ENCODE measurements around the gene FRMD4B.

The FRMD4B gene

DNA sequence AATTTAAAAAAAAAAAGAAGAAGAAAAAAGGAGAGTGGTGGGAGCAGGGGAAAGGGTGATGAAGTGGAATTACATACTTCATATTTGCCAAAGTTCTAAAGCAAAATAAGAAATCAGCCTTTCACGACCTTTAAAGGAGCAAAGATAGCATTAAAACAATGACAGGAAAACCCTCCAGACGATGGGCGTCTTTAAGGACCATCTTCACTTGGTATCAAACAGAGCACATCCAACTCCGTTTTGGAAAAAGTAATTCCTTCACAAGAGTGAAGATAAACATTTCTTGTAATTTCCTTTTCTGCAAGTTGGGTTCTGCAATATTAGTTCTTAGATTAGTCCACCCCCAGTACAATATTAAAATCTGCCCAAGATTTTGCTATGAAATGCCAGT lies 32.8 kb downstream of the FRMD4B start:
- Histone ChIP-seq H3K27me3 (ENCODE audit: insufficient read depth, low read depth) (no peaks in the 10 kb centered on the region), H3K79me2 (ENCODE audit: insufficient read depth, low read depth) (no peaks in the 10 kb centered on the region), H3K36me3 (ENCODE audit: insufficient read depth) (no peaks in the 10 kb centered on the region), H3K4me3 (IDR thresholded peaks at IDR 0.05; ENCODE audit: insufficient read depth, low read depth, low read length) (no peak overlapping the region), H4K20me1 (ENCODE audit: insufficient read depth) (no peaks in the 10 kb centered on the region), H2AFZ (ENCODE audit: low read depth) (no peak overlapping the region), H3K27ac (no peak overlapping the region), H3K4me2 (no peak overlapping the region), H3K4me1 (ENCODE audit: low read depth, poor library complexity, severe bottlenecking) (peaks cover 9% of the 10 kb centered on the region), H3K9ac (no peak overlapping the region)
- TF ChIP-seq, protein P1, sequence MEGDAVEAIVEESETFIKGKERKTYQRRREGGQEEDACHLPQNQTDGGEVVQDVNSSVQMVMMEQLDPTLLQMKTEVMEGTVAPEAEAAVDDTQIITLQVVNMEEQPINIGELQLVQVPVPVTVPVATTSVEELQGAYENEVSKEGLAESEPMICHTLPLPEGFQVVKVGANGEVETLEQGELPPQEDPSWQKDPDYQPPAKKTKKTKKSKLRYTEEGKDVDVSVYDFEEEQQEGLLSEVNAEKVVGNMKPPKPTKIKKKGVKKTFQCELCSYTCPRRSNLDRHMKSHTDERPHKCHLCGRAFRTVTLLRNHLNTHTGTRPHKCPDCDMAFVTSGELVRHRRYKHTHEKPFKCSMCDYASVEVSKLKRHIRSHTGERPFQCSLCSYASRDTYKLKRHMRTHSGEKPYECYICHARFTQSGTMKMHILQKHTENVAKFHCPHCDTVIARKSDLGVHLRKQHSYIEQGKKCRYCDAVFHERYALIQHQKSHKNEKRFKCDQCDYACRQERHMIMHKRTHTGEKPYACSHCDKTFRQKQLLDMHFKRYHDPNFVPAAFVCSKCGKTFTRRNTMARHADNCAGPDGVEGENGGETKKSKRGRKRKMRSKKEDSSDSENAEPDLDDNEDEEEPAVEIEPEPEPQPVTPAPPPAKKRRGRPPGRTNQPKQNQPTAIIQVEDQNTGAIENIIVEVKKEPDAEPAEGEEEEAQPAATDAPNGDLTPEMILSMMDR (conservative IDR thresholded peaks at IDR 0.05; ENCODE audit: low read depth, low read length) = no peak

DNA sequence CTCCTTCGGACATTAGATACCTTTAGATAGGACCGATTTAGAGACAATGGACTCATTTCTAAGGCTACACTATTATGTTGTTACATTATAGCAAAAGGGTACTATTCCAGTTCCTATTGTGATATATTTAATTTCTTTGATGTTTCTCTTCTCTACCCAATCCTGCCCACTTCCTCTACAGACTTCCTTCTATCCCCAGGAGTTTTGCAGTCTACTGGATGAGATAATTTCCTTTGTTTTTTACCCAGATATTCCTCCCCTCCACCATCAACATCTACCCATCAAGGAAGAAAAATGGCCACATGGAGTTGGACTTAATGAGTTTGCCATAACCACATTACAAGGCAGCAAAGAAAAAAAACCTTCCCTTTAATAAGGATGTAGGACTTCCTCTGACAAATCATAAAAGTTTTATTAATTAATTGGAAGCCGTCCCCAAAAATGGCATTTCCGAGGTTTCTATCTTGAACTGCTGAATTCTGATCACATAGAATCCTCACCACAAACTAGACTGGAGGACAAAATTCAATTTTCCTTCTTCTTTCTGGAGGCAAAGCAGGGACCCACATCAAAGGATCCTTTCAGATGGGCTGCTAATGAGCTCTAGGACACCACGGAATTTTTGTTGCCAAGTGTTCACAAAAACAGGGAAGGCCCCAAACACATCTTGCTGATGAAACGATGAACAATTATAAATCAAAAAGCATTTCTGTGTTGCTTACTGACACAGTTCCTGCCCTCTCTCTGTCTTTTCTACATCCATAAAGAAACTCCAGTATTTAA lies 33.4 kb downstream of the FRMD4B start:
- TF ChIP-seq, protein P1 (conservative IDR thresholded peaks at IDR 0.05; ENCODE audit: low read depth, low read length) = no peak
- no peak overlapping the region for H3K4me2 ChIP-seq
- H3K27ac ChIP-seq = no peak overlapping the region

DNA sequence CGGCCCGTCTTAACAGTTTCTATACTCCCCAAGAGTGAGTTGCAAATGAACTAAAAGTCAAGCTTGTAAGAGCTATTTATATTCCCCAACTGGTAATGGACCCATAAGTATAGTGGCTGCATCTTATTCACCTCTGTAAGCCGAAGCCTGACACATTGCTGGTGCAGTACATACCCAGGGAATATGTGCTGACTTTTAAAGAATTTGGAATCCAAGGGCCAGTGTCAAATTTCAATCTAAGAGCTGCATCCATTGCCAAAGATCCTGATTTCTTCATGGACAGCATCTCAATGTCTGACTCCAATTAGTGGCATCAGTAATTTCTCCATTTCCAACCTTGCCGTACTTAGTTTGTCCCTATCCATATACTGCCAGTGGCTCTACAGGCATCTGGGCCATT lies 42.0 kb downstream of the FRMD4B start:
- Histone ChIP-seq H3K27ac (no peak overlapping the region), H3K4me1 (ENCODE audit: low read depth, poor library complexity, severe bottlenecking) (no peaks in the 10 kb centered on the region), H3K79me2 (ENCODE audit: insufficient read depth, low read depth) (no peaks in the 10 kb centered on the region), H3K9ac (no peak overlapping the region), H4K20me1 (ENCODE audit: insufficient read depth) (no peaks in the 10 kb centered on the region), H3K4me3 (IDR thresholded peaks at IDR 0.05; ENCODE audit: insufficient read depth, low read depth, low read length) (no peak overlapping the region), H3K36me3 (ENCODE audit: insufficient read depth) (no peaks in the 10 kb centered on the region), H2AFZ (ENCODE audit: low read depth) (no peak overlapping the region), H3K4me2 (no peak overlapping the region), H3K27me3 (ENCODE audit: insufficient read depth, low read depth) (no peaks in the 10 kb centered on the region)
- TF ChIP-seq, protein P1 (conservative IDR thresholded peaks at IDR 0.05; ENCODE audit: low read depth, low read length) = no peak

More for the DNA sequence above, 33.4 kb downstream of the FRMD4B start:
- H3K27me3 ChIP-seq (ENCODE audit: insufficient read depth, low read depth) = no peaks in the 10 kb centered on the region
- H3K79me2 ChIP-seq (ENCODE audit: insufficient read depth, low read depth) = no peaks in the 10 kb centered on the region
- H3K9ac ChIP-seq = no peak overlapping the region
- no peaks in the 10 kb centered on the region for H3K36me3 ChIP-seq (ENCODE audit: insufficient read depth)
- H2AFZ ChIP-seq (ENCODE audit: low read depth) = no peak overlapping the region
- H3K4me1 ChIP-seq (ENCODE audit: low read depth, poor library complexity, severe bottlenecking) = peaks cover 9% of the 10 kb centered on the region
- H3K4me3 ChIP-seq (IDR thresholded peaks at IDR 0.05; ENCODE audit: insufficient read depth, low read depth, low read length) = no peak overlapping the region
- H4K20me1 ChIP-seq (ENCODE audit: insufficient read depth) = no peaks in the 10 kb centered on the region

DNA sequence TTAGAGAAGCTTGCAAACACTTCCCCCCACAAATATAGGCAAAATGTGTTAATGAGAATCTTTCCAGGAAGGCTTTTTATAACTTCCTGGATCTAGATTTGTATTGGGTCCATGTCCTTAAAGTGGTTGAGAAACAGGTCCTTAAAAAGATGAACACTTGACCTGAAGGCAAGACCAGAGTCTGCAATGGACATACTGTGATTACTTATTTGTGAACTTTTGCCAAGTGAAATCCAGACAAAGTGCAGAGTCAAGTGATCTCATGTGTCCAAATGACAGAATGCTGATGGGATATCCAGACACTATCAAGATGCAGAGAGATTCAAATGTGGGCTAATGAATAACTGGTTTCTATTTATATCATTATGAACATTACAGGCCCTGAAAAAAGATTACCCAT lies 43.8 kb downstream of the FRMD4B start:
- Histone ChIP-seq H3K79me2 (ENCODE audit: insufficient read depth, low read depth) (no peaks in the 10 kb centered on the region), H2AFZ (ENCODE audit: low read depth) (no peak overlapping the region), H3K4me3 (IDR thresholded peaks at IDR 0.05; ENCODE audit: insufficient read depth, low read depth, low read length) (no peak overlapping the region), H3K9ac (no peak overlapping the region), H4K20me1 (ENCODE audit: insufficient read depth) (no peaks in the 10 kb centered on the region), H3K36me3 (ENCODE audit: insufficient read depth) (no peaks in the 10 kb centered on the region), H3K27ac (no peak overlapping the region), H3K4me1 (ENCODE audit: low read depth, poor library complexity, severe bottlenecking) (no peaks in the 10 kb centered on the region), H3K27me3 (ENCODE audit: insufficient read depth, low read depth) (no peaks in the 10 kb centered on the region), H3K4me2 (no peak overlapping the region)
- TF ChIP-seq, protein P1 (conservative IDR thresholded peaks at IDR 0.05; ENCODE audit: low read depth, low read length) = no peak
